ENCODE results near the gene RPLP1. TPM values are rescaled to one million over a fixed set of nuclear protein-coding genes. Genes with fewer than 3 reads are reported as not detected.

RPLP1 gene
- total RNA-seq, 4 donors from 2014 or later, result 623 to 1,424 (median 1,017) TPM

- no peak for DNase-seq (ENCODE audit: low spot score in 2 of 2)
- H3K9me3 ChIP-seq, result no peaks in the 10 kb centered on the region
- H3K4me3 ChIP-seq, result no peak overlapping the region
- H3K36me3 ChIP-seq, result no peaks in the 10 kb centered on the region
- peak in 1 of 2 donors; percentile 18 for TF ChIP-seq CTCF (IDR thresholded peaks at IDR 0.05)
- no peak for TF ChIP-seq POLR2AphosphoS5 (IDR thresholded peaks at IDR 0.05)
- H3K4me1 ChIP-seq, result peaks cover 11% of the 10 kb centered on the region
- H3K27ac ChIP-seq, result no peak overlapping the region
- H3K27me3 ChIP-seq, result no peaks in the 10 kb centered on the region
- 51% methylated on average over 9 of the region's 9 CpGs for WGBS
Observed at GRCh38 chr15:69410248-69410874, 42.3 kb upstream of the RPLP1 start.

- Histone ChIP-seq H3K4me3 (no peak overlapping the region), H3K36me3 (no peaks in the 10 kb centered on the region), H3K9me3 (no peaks in the 10 kb centered on the region), H3K4me1 (peaks cover 12% of the 10 kb centered on the region), H3K27ac (no peak overlapping the region), H3K27me3 (no peaks in the 10 kb centered on the region)
- TF ChIP-seq POLR2A (IDR thresholded peaks at IDR 0.05) (no peak), CTCF (IDR thresholded peaks at IDR 0.05) (no peak), EP300 (IDR thresholded peaks at IDR 0.05) (no peak), POLR2AphosphoS5 (IDR thresholded peaks at IDR 0.05) (no peak)
- no peak for DNase-seq (ENCODE audit: low spot score in 2 of 2)
Observed at GRCh38 chr15:69412274-69412673, 40.3 kb upstream of the RPLP1 start.

GRCh38 chr15:69412701-69413100 lies 39.9 kb upstream of the RPLP1 start:
- Histone ChIP-seq H3K27ac (no peak overlapping the region), H3K27me3 (no peaks in the 10 kb centered on the region), H3K4me1 (peaks cover 12% of the 10 kb centered on the region), H3K9me3 (no peaks in the 10 kb centered on the region), H3K4me3 (no peak overlapping the region), H3K36me3 (no peaks in the 10 kb centered on the region)
- WGBS, result 45% methylated on average over 1 of the region's 1 CpG
- no peak for DNase-seq (ENCODE audit: low spot score in 2 of 2)
- TF ChIP-seq POLR2A (IDR thresholded peaks at IDR 0.05) (no peak), CTCF (IDR thresholded peaks at IDR 0.05) (no peak)

- Histone ChIP-seq H3K27ac (peak within 1 kb of the TSS; percentile 42), H3K27me3 (no peaks in the 10 kb centered on the region), H3K4me3 (peak within 1 kb of the TSS; percentile 90), H3K4me1 (peaks cover 12% of the 10 kb centered on the region), H3K36me3 (no peaks in the 10 kb centered on the region), H3K9me3 (no peaks in the 10 kb centered on the region)
- TF ChIP-seq POLR2A (IDR thresholded peaks at IDR 0.05) (no peak), CTCF (IDR thresholded peaks at IDR 0.05) (no peak), POLR2AphosphoS5 (IDR thresholded peaks at IDR 0.05) (peak in 1 of 3 donors; percentile 27), EP300 (IDR thresholded peaks at IDR 0.05) (no peak)
- DNase-seq (ENCODE audit: low spot score in 2 of 2), result peak; percentile 87 to 92
- WGBS, result 4% methylated on average over 24 of the region's 78 CpGs
Observed at GRCh38 chr15:69413822-69414700, 38.6 kb upstream of the RPLP1 start, which contains the start of gene KIF23. Gene KIF23 (plus strand): TSS chr15:69414349. CDS start chr15:69414466, 117 bp downstream.

GRCh38 chr15:69414701-69415167 lies 37.9 kb upstream of the RPLP1 start:
- Histone ChIP-seq H3K4me3 (peak overlapping the region; percentile 90), H3K27me3 (no peaks in the 10 kb centered on the region), H3K36me3 (no peaks in the 10 kb centered on the region), H3K27ac (peak overlapping the region; percentile 42), H3K9me3 (no peaks in the 10 kb centered on the region), H3K4me1 (peaks cover 12% of the 10 kb centered on the region)
- WGBS, result 0% methylated on average over 12 of the region's 29 CpGs
- TF ChIP-seq POLR2AphosphoS5 (IDR thresholded peaks at IDR 0.05) (no peak), CTCF (IDR thresholded peaks at IDR 0.05) (no peak), POLR2A (IDR thresholded peaks at IDR 0.05) (no peak), EP300 (IDR thresholded peaks at IDR 0.05) (no peak)
- no peak for DNase-seq (ENCODE audit: low spot score in 2 of 2)
